Measurements from ENCODE around the gene NFATC1.

The NFATC1 gene

GRCh38 chr18:79547413-79548076 lies 151.8 kb downstream of the NFATC1 start:
- in situ Hi-C loops (cut with HindIII; ENCODE audit: low sequenced_read_pairs) = no loop called here
- DNase-seq (ENCODE audit: low read depth) = no peak
- no peak for TF ChIP-seq CTCF (IDR thresholded peaks at IDR 0.05; ENCODE audit: low read depth, low read length, missing control alignments)
- no peak overlapping the region for H3K4me3 ChIP-seq (ENCODE audit: low read depth, low read length)

- in situ Hi-C loops (cut with HindIII; ENCODE audit: low sequenced_read_pairs) = no loop called here
- no peak for TF ChIP-seq CTCF (IDR thresholded peaks at IDR 0.05; ENCODE audit: low read depth, low read length, missing control alignments)
- no peak overlapping the region for H3K4me3 ChIP-seq (ENCODE audit: low read depth, low read length)
- DNase-seq (ENCODE audit: low read depth) = no peak
These were observed 152.3 kb downstream of the NFATC1 start for GRCh38 chr18:79548077-79548450.

GRCh38 chr18:79548621-79548985 lies 152.9 kb downstream of the NFATC1 start:
- no peak overlapping the region for H3K4me3 ChIP-seq (ENCODE audit: low read depth, low read length)
- no peak for DNase-seq (ENCODE audit: low read depth)
- in situ Hi-C loops (cut with HindIII; ENCODE audit: low sequenced_read_pairs) = no loop called here
- no peak for TF ChIP-seq CTCF (IDR thresholded peaks at IDR 0.05; ENCODE audit: low read depth, low read length, missing control alignments)

GRCh38 chr18:79548986-79549637 lies 153.4 kb downstream of the NFATC1 start:
- no peak for DNase-seq (ENCODE audit: low read depth)
- no peak for TF ChIP-seq CTCF (IDR thresholded peaks at IDR 0.05; ENCODE audit: low read depth, low read length, missing control alignments)
- no peak overlapping the region for H3K4me3 ChIP-seq (ENCODE audit: low read depth, low read length)
- in situ Hi-C loops (cut with HindIII; ENCODE audit: low sequenced_read_pairs) = no loop called here

GRCh38 chr18:79549638-79550000 lies 153.9 kb downstream of the NFATC1 start:
- no peak overlapping the region for H3K4me3 ChIP-seq (ENCODE audit: low read depth, low read length)
- TF ChIP-seq CTCF (IDR thresholded peaks at IDR 0.05; ENCODE audit: low read depth, low read length, missing control alignments) = no peak
- in situ Hi-C loops (cut with HindIII; ENCODE audit: low sequenced_read_pairs) = no loop called here
- no peak for DNase-seq (ENCODE audit: low read depth)

- no peak for DNase-seq (ENCODE audit: low read depth)
- TF ChIP-seq CTCF (IDR thresholded peaks at IDR 0.05; ENCODE audit: low read depth, low read length, missing control alignments) = no peak
- H3K4me3 ChIP-seq (ENCODE audit: low read depth, low read length) = no peak overlapping the region
- in situ Hi-C loops (cut with HindIII; ENCODE audit: low sequenced_read_pairs) = no loop called here
These were observed 156.5 kb downstream of the NFATC1 start for GRCh38 chr18:79552140-79552631.

Data from astrocyte of the cerebellum (primary cell).